ENCODE results near the gene SNRPA.
"Not testable (repeated sequence)": the region's sequence is repeated elsewhere in the genome, so short reads cannot be mapped to it uniquely, and the experiment has no call there.

SNRPA gene

DNA sequence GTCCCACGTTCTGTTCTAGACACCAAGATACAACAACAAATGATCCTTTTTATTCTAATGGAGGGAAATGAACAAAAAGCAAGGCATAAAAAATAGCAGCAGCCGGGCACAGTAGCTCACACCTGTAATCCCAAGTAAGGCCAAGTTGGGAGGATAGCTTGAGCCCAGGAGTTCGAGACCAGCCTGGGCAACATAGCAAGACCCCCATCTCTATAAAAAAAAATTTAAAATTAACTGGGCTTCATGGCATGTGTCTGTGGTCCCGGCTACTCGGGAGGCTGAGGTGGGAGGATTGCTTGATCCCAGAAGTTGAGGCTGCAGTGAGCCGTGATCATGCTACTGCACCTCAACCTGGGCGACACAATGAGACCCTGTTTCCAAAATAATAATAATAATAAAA, 25.4 kb downstream of the SNRPA start:
- Histone ChIP-seq H3K27ac (ENCODE audit: low read depth in 2 of 2, low read length in 2 of 2) (peak overlapping the region in 1 of 2 donors; percentile 99), H3K9ac (ENCODE audit: low read depth in 1 of 2, low read length in 2 of 2) (no peak overlapping the region)

DNA sequence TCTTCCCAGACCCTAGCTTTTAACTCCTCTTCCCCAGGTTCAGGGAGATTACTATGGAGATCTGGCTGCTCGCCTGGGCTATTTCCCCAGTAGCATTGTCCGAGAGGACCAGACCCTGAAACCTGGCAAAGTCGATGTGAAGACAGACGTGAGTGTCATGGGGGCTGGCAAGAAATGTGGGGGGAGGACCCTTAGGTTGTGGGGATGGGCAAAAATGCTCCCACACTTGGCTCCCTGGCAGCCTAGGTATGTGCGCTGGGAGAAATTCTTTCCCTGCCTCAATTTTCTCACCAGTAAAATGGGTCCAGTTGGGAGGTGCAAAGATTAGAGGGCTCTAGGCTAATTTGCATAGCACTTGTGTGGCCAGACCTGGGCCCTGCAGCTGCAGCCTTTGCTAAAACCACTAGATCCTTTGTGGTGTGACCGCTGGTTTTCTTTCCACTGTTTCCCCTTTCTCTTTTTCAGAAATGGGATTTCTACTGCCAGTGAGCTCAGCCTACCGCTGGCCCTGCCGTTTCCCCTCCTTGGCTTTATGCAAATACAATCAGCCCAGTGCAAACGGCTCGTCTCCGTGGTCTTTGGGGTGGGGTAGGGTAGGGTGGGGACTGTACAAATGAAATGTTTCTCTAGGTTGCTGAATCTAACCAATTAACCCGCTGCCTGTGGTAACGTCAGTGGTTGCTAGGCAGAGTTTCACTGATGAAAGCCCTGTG, 26.1 kb downstream of the SNRPA start:
- Histone ChIP-seq H3K4me3 (ENCODE audit: low read length in 2 of 2) (peak overlapping the region; percentile 97 to 98), H3K9me3 (ENCODE audit: control insufficient read depth in 2 of 2, low read length in 2 of 2) (no peaks in the 10 kb centered on the region), H3K9ac (ENCODE audit: low read depth in 1 of 2, low read length in 2 of 2) (peak overlapping the region; percentile 91 to 98), H3K4me1 (ENCODE audit: control insufficient read depth in 2 of 2, insufficient read depth in 2 of 2, low read length in 2 of 2) (peaks cover 11 to 15% of the 10 kb centered on the region in 2 donors), H3K27me3 (ENCODE audit: control insufficient read depth in 2 of 2, insufficient read depth in 2 of 2, low read length in 2 of 2) (no peaks in the 10 kb centered on the region), H3K27ac (ENCODE audit: low read depth in 2 of 2, low read length in 2 of 2) (peak overlapping the region; percentile 99 to 100), H3K36me3 (ENCODE audit: control insufficient read depth in 2 of 2, insufficient read depth in 2 of 2, low read length in 2 of 2) (peaks cover 0 to 3% of the 10 kb centered on the region in 2 donors)

More for the DNA sequence above, 25.4 kb downstream of the SNRPA start:
- Histone ChIP-seq H3K4me3 (ENCODE audit: low read length in 2 of 2) (no peak overlapping the region), H3K27me3 (ENCODE audit: control insufficient read depth in 2 of 2, insufficient read depth in 2 of 2, low read length in 2 of 2) (no peaks in the 10 kb centered on the region), H3K36me3 (ENCODE audit: control insufficient read depth in 2 of 2, insufficient read depth in 2 of 2, low read length in 2 of 2) (peaks cover 0 to 3% of the 10 kb centered on the region in 2 donors), H3K9me3 (ENCODE audit: control insufficient read depth in 2 of 2, low read length in 2 of 2) (no peaks in the 10 kb centered on the region), H3K4me1 (ENCODE audit: control insufficient read depth in 2 of 2, insufficient read depth in 2 of 2, low read length in 2 of 2) (peaks cover 11 to 15% of the 10 kb centered on the region in 2 donors)

DNA sequence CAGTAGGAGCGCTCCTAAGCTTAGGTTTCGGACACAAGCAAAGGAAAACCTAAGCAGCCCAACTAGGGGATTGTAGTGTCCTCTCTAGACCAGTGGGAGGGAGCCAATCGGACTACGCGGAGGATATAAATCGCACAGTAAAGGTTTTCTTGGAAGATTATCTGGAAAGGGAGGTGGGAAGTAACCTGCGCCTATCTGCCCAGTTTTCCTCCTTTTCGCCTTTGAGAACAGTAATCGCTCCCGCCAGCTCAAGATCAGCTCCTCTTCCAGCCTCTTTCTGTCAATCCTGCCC, 26.6 kb downstream of the SNRPA start:
- peaks cover 11 to 15% of the 10 kb centered on the region in 2 donors for H3K4me1 ChIP-seq (ENCODE audit: control insufficient read depth in 2 of 2, insufficient read depth in 2 of 2, low read length in 2 of 2)
- no peaks in the 10 kb centered on the region for H3K27me3 ChIP-seq (ENCODE audit: control insufficient read depth in 2 of 2, insufficient read depth in 2 of 2, low read length in 2 of 2)
- H3K36me3 ChIP-seq (ENCODE audit: control insufficient read depth in 2 of 2, insufficient read depth in 2 of 2, low read length in 2 of 2), result peaks cover 0 to 5% of the 10 kb centered on the region in 2 donors
- H3K9ac ChIP-seq (ENCODE audit: low read depth in 1 of 2, low read length in 2 of 2), result peak overlapping the region; percentile 91 to 98
- peak overlapping the region; percentile 99 to 100 for H3K27ac ChIP-seq (ENCODE audit: low read depth in 2 of 2, low read length in 2 of 2)
- H3K4me3 ChIP-seq (ENCODE audit: low read length in 2 of 2), result peak overlapping the region; percentile 97 to 98
- H3K9me3 ChIP-seq (ENCODE audit: control insufficient read depth in 2 of 2, low read length in 2 of 2), result no peaks in the 10 kb centered on the region

DNA sequence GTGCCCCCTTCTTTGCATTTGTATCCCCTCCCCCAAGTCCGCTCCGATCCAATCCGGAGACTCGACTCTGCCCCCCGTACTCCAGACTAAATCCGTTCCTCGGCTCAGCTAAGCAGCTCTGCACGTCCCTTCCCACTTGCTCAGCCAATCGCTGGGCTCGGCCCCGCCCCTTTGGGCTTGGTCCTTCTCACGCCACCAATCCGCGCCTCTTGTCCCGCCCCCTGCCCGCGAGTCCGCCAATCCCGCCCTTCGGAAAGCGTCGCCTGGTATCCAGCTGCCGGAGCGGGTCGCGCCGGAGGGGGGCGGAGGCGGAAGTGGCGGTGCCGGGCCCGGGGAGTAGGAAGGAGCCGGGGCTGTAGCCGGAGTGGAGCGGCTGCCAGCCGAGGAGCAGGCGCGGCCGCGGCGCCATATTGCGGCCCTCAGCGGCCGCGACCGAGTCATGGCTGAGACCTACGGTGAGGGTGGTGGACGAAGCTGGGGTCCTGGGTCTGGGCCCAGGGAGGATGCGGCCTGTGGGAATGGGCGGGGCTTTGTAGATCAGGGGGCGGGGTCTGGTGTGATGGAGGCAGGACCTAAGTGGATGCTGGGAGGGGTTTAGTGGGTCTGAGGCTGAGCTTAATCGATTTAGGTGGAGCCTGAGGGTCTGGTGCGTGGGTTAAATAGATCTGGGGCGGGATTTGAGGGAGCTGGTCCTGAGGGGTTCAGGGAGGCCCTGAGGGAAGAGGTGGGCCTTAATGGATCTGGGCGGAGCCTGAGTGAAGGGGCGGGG, 27.1 kb downstream of the SNRPA start, which contains the start of gene RAB4B:
TSS of gene RAB4B (plus strand) at position 311 of the 769 bp plus-strand sequence. CDS start at position 440, 129 bp downstream.
- Histone ChIP-seq H3K27me3 (ENCODE audit: control insufficient read depth in 2 of 2, insufficient read depth in 2 of 2, low read length in 2 of 2) (no peaks in the 10 kb centered on the region), H3K27ac (ENCODE audit: low read depth in 2 of 2, low read length in 2 of 2) (peak within 1 kb of the TSS; percentile 99 to 100), H3K36me3 (ENCODE audit: control insufficient read depth in 2 of 2, insufficient read depth in 2 of 2, low read length in 2 of 2) (peaks cover 0 to 5% of the 10 kb centered on the region in 2 donors), H3K4me1 (ENCODE audit: control insufficient read depth in 2 of 2, insufficient read depth in 2 of 2, low read length in 2 of 2) (peaks cover 11 to 15% of the 10 kb centered on the region in 2 donors), H3K9me3 (ENCODE audit: control insufficient read depth in 2 of 2, low read length in 2 of 2) (no peaks in the 10 kb centered on the region), H3K4me3 (ENCODE audit: low read length in 2 of 2) (peak within 1 kb of the TSS; percentile 97 to 98), H3K9ac (ENCODE audit: low read depth in 1 of 2, low read length in 2 of 2) (peak within 1 kb of the TSS; percentile 91 to 98)

DNA sequence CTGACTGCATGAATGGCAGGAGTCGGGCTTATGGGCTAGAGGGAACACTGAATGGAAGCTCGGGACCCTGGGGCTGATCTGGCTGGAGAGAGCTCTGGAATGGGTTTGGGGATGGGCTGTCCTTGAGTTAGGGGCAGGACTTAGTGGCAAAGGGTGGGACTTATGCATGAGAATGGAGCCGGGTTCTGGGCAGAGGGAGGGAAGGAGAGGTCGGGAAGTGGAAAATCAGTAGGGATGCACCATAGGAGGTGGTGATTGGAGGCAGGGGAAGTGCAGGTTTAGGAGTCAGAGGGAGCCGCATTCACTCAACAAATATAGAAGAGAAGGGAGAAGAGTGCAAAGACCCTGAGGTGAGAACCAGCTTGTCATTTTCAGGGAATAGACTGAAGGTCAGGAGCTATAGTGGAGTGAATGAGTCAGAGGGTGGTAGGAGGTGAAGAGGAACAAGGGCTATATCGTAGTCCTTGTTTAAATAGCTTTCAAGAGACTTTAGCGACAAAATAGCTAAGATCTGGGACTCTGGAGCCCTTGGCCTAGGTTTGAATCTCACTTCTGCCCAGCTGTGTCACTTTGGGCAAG, 27.8 kb downstream of the SNRPA start:
- Histone ChIP-seq H3K9me3 (ENCODE audit: control insufficient read depth in 2 of 2, low read length in 2 of 2) (no peaks in the 10 kb centered on the region), H3K4me3 (ENCODE audit: low read length in 2 of 2) (peak overlapping the region; percentile 87 to 98), H3K27me3 (ENCODE audit: control insufficient read depth in 2 of 2, insufficient read depth in 2 of 2, low read length in 2 of 2) (no peaks in the 10 kb centered on the region), H3K36me3 (ENCODE audit: control insufficient read depth in 2 of 2, insufficient read depth in 2 of 2, low read length in 2 of 2) (peaks cover 0 to 5% of the 10 kb centered on the region in 2 donors), H3K9ac (ENCODE audit: low read depth in 1 of 2, low read length in 2 of 2) (peak overlapping the region; percentile 81 to 91), H3K4me1 (ENCODE audit: control insufficient read depth in 2 of 2, insufficient read depth in 2 of 2, low read length in 2 of 2) (peaks cover 11 to 15% of the 10 kb centered on the region in 2 donors), H3K27ac (ENCODE audit: low read depth in 2 of 2, low read length in 2 of 2) (peak overlapping the region; percentile 99 to 100)

DNA sequence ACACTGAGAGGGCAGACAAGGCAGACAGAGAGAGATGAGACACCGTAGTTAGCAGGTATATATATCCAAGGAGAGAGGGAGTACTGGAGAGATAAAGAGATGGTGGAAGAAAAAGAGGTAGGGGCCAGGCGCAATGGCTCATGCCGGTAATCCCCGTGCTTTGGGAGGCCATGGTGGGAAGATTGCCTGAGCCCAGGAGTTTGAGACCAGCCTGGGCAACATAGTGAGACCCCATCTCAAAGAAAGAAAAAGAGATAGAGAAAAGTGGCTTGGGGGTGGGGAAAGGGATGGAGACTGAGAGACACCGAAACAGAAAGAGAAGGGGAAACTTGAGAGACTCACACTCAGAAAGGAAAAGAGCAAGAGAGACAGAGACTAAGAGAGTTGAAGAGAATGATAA, 29.6 kb downstream of the SNRPA start:
- peaks cover 3 to 7% of the 10 kb centered on the region in 2 donors for H3K36me3 ChIP-seq (ENCODE audit: control insufficient read depth in 2 of 2, insufficient read depth in 2 of 2, low read length in 2 of 2)
- H3K4me1 ChIP-seq (ENCODE audit: control insufficient read depth in 2 of 2, insufficient read depth in 2 of 2, low read length in 2 of 2), result peaks cover 11 to 15% of the 10 kb centered on the region in 2 donors
- H3K27ac ChIP-seq (ENCODE audit: low read depth in 2 of 2, low read length in 2 of 2), result no peak overlapping the region
- no peak overlapping the region for H3K9ac ChIP-seq (ENCODE audit: low read depth in 1 of 2, low read length in 2 of 2)
- no peaks in the 10 kb centered on the region for H3K9me3 ChIP-seq (ENCODE audit: control insufficient read depth in 2 of 2, low read length in 2 of 2)
- no peaks in the 10 kb centered on the region for H3K27me3 ChIP-seq (ENCODE audit: control insufficient read depth in 2 of 2, insufficient read depth in 2 of 2, low read length in 2 of 2)
- no peak overlapping the region for H3K4me3 ChIP-seq (ENCODE audit: low read length in 2 of 2)

DNA sequence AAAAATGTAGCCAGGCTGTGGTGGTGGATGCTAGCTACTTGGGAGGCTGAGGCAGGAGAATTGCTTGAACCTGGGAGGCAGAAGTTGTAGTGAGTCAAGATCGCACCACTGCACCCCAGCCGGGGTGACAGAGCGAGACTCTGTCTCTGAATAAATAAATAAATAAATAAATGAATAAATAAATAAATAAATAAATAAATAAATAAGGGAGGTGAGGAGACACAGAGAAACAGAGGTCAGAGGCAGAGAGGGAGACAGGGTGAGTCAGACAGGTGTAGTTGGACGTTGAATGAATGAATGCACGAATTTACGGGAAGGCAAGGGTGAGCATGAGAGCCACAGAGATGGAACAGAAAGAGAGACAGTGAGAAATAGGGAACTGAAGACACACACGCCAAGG, 30.1 kb downstream of the SNRPA start:
- peaks cover 11 to 15% of the 10 kb centered on the region in 2 donors for H3K4me1 ChIP-seq (ENCODE audit: control insufficient read depth in 2 of 2, insufficient read depth in 2 of 2, low read length in 2 of 2)
- no peaks in the 10 kb centered on the region for H3K27me3 ChIP-seq (ENCODE audit: control insufficient read depth in 2 of 2, insufficient read depth in 2 of 2, low read length in 2 of 2)
- no peak overlapping the region for H3K4me3 ChIP-seq (ENCODE audit: low read length in 2 of 2)
- peaks cover 3 to 7% of the 10 kb centered on the region in 2 donors for H3K36me3 ChIP-seq (ENCODE audit: control insufficient read depth in 2 of 2, insufficient read depth in 2 of 2, low read length in 2 of 2)
- no peak overlapping the region for H3K27ac ChIP-seq (ENCODE audit: low read depth in 2 of 2, low read length in 2 of 2)
- no peaks in the 10 kb centered on the region for H3K9me3 ChIP-seq (ENCODE audit: control insufficient read depth in 2 of 2, low read length in 2 of 2)
- H3K9ac ChIP-seq (ENCODE audit: low read depth in 1 of 2, low read length in 2 of 2), result no peak overlapping the region

DNA sequence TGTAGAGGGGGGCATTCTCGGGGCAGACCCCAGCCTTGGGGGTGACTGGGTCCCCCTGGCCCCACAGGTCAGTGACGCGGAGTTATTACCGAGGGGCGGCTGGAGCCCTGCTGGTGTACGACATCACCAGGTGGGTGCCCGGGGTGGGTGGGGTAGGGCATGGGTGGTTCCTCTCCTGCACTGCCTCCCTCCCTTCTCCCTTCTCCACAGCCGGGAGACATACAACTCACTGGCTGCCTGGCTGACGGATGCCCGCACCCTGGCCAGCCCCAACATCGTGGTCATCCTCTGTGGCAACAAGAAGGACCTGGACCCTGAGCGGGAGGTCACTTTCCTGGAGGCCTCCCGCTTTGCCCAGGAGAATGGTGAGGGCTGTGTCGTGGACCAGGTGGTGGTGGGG, 32.7 kb downstream of the SNRPA start:
- H3K27me3 ChIP-seq (ENCODE audit: control insufficient read depth in 2 of 2, insufficient read depth in 2 of 2, low read length in 2 of 2), result no peaks in the 10 kb centered on the region
- no peak overlapping the region for H3K27ac ChIP-seq (ENCODE audit: low read depth in 2 of 2, low read length in 2 of 2)
- no peak overlapping the region for H3K9ac ChIP-seq (ENCODE audit: low read depth in 1 of 2, low read length in 2 of 2)
- no peaks in the 10 kb centered on the region for H3K9me3 ChIP-seq (ENCODE audit: control insufficient read depth in 2 of 2, low read length in 2 of 2)
- H3K4me1 ChIP-seq (ENCODE audit: control insufficient read depth in 2 of 2, insufficient read depth in 2 of 2, low read length in 2 of 2), result peaks cover 3 to 6% of the 10 kb centered on the region in 2 donors
- H3K36me3 ChIP-seq (ENCODE audit: control insufficient read depth in 2 of 2, insufficient read depth in 2 of 2, low read length in 2 of 2), result peaks cover 3 to 12% of the 10 kb centered on the region in 2 donors
- no peak overlapping the region for H3K4me3 ChIP-seq (ENCODE audit: low read length in 2 of 2)

DNA sequence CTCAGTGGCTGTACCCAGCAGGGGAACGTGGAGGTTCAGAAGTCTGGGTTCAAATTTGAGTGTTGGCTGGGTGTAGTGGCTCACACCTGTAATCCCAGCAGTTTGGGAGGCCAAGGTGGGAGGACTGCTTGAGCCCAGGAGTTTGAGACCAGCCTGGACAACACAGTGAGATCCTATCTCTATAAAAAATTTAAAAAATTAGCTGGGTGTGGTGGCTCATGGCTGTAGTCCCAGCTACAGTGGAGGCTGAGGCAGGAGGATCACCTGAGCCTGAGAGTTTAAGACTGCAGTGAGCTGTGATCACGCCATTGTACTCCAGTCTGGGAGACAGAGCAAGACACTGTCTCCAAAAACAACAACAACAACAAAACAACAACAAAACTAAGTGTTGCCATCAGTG, 33.1 kb downstream of the SNRPA start:
- H3K9me3 ChIP-seq (ENCODE audit: control insufficient read depth in 2 of 2, low read length in 2 of 2); H3K27ac ChIP-seq (ENCODE audit: low read depth in 2 of 2, low read length in 2 of 2): not testable (repeated sequence)
- peaks cover 3 to 12% of the 10 kb centered on the region in 2 donors for H3K36me3 ChIP-seq (ENCODE audit: control insufficient read depth in 2 of 2, insufficient read depth in 2 of 2, low read length in 2 of 2)

DNA sequence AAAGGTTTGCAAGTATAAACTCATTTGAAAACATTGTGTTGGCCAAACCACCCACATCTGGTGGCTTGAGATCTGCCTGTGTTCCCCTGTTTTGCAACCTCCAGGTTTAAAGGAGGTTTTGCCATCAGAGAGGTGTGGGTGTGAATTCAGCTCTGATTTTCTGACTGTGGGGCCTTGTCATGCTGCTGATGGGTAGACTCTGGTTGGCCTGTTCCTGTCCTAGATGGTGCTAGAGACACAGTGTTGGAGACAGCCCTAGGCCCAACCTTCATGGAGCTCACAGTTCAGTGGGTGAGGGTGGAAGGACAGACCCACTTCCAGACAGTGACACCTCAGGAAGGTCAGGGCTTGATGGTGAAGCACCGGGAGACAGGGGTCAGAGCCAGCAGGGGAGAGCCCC, 34.5 kb downstream of the SNRPA start:
- Histone ChIP-seq H3K4me1 (ENCODE audit: control insufficient read depth in 2 of 2, insufficient read depth in 2 of 2, low read length in 2 of 2) (no peaks in the 10 kb centered on the region), H3K4me3 (ENCODE audit: low read length in 2 of 2) (no peak overlapping the region), H3K27ac (ENCODE audit: low read depth in 2 of 2, low read length in 2 of 2) (no peak overlapping the region), H3K36me3 (ENCODE audit: control insufficient read depth in 2 of 2, insufficient read depth in 2 of 2, low read length in 2 of 2) (peaks cover 8 to 16% of the 10 kb centered on the region in 2 donors), H3K9ac (ENCODE audit: low read depth in 1 of 2, low read length in 2 of 2) (no peak overlapping the region), H3K9me3 (ENCODE audit: control insufficient read depth in 2 of 2, low read length in 2 of 2) (no peaks in the 10 kb centered on the region), H3K27me3 (ENCODE audit: control insufficient read depth in 2 of 2, insufficient read depth in 2 of 2, low read length in 2 of 2) (no peaks in the 10 kb centered on the region)

More for the DNA sequence above, 33.1 kb downstream of the SNRPA start:
- H3K27me3 ChIP-seq (ENCODE audit: control insufficient read depth in 2 of 2, insufficient read depth in 2 of 2, low read length in 2 of 2); H3K9ac ChIP-seq (ENCODE audit: low read depth in 1 of 2, low read length in 2 of 2); H3K4me1 ChIP-seq (ENCODE audit: control insufficient read depth in 2 of 2, insufficient read depth in 2 of 2, low read length in 2 of 2); H3K4me3 ChIP-seq (ENCODE audit: low read length in 2 of 2): not testable (repeated sequence)
